Mononuclear cell (primary cell): Measurements from ENCODE around the gene PXDN. TPM values are rescaled to one million over a fixed set of nuclear protein-coding genes. Genes with fewer than 3 reads are reported as not detected.

Experiments used
- H3K27me3 ChIP-seq: 2 replicates; pipeline ENCODE4 v1.6.0; 2011; ENCODE audit warnings: low read length, control low read depth; ENCODE audit not compliant: insufficient read depth
- H3K4me1 ChIP-seq: 2 replicates; pipeline ENCODE4 v1.5.1; 2011; ENCODE audit warnings: mild to moderate bottlenecking, low read length, control low read depth; ENCODE audit not compliant: insufficient read depth
- H3K4me3 ChIP-seq: 2 replicates; pipeline ENCODE4 v1.5.1; 2011; ENCODE audit warnings: mild to moderate bottlenecking, low read length, moderate library complexity
- H3K9me3 ChIP-seq: 2 replicates; pipeline ENCODE4 v1.5.1; 2011; ENCODE audit warnings: low read depth, mild to moderate bottlenecking, control low read depth, low read length
- total RNA-seq: library from RNA; depleted of rRNA; stranded (reverse); fragments of >200 nt; gene quantifications from one replicate; pipeline ENCODE4 v1.2.3, GENCODE V29; 2012

The PXDN gene
- total RNA-seq, 1 donor = 0.94 TPM

- Histone ChIP-seq H3K9me3 (no peaks in the 10 kb centered on the region), H3K4me1 (no peaks in the 10 kb centered on the region), H3K27me3 (no peaks in the 10 kb centered on the region), H3K4me3 (no peak overlapping the region)
Observed at GRCh38 chr2:1750933-1751766, 6.8 kb upstream of the PXDN start.

DNA sequence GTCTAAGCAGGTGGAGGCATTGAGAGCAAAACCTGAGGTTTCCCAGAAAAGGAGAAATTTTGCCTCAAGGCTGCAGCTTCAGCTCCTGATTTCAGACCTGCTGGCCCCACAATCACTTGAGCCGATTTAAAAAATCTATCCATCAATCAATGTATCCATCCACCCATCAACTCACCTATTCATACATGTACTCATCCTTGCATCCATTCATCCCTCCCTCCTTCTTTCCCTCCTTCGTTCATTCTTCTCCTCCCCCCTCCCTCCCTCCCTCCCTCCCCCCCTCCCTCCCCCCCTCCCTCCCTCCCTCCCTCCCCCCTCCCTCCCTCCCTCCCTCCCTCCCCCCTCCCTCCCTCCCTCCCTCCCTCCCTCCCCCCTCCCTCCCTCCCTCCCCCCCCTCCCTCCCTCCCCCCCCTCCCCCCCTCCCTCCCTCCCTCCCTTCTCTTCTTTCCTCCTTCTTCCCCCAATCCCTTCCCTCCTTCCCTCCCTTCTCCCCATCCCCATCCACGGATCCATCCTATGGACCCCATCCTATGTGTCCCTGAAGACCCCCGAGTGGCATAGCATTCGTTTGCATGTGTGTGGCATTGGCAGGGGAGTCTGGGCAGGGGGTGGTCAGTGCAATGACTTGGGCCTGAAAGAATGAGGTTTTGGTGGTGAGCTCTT lies 6.1 kb upstream of the PXDN start:
- Histone ChIP-seq H3K4me3 (no peak overlapping the region), H3K9me3 (no peaks in the 10 kb centered on the region), H3K27me3 (no peaks in the 10 kb centered on the region), H3K4me1 (no peaks in the 10 kb centered on the region)

- no peaks in the 10 kb centered on the region for H3K4me1 ChIP-seq
- no peaks in the 10 kb centered on the region for H3K27me3 ChIP-seq
- H3K4me3 ChIP-seq = no peak overlapping the region
- no peaks in the 10 kb centered on the region for H3K9me3 ChIP-seq
Observed at GRCh38 chr2:1749489-1750119, 5.3 kb upstream of the PXDN start.

DNA sequence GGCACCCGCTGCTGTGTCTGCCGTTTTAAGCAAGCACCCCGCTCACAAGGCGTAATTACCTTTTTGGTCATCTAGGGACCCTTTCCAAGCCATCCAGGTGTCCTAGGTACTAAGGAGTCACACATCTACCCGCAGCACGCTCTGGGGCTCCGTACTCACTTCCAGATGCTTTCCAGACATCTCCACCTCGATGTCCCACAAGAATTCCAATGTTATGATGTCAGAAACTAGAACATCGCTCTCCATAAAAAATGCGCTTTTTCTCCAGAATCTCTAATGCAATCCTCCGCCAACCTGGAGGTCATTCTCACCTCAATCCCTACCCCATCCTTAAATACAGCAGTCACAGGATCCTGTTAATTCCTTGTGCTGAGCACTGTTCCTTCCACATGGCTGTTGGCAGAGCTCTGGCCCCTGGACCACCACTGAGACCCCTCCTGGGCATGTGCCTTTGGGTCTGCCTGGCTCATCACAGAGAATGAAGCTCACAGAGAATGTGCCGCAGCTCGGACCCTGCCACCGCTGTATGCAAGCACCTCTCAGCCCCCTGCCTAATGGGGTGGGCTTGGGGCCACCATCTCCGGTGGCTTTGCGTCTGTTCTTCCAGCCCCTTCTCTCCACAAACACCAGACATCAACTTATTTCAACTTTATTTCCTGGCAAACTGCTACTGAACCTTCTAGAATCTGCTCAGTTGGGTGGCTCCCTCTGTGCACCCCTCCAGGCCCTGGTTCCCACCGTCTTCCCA lies 4.6 kb upstream of the PXDN start:
- Histone ChIP-seq H3K4me3 (no peak overlapping the region), H3K4me1 (no peaks in the 10 kb centered on the region), H3K27me3 (no peaks in the 10 kb centered on the region), H3K9me3 (no peaks in the 10 kb centered on the region)

DNA sequence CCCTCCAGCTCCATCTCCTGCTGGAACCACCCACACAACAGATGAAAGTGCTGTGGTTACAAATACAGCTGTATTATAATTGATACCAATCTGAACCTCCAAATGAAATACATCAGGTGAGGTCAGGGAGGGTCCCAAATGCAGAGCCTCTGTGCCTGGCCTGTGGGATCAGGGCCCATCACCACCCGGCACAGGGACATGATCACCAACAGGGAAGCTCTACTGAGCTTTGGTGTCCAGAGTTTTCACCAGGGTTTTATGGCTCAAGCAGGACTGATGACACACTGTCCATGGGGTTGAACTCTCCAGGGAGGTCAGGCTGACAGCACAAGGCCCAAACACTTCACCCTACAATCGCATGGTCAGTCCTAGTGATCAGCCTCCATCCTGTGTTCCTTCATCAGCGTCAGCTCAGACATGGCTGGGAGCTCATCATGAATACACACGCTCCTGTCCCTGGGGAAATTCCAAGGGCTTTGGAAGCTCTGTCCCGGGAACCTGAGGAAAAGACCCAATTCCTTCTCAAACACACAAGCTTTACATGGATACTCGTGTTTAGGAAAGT lies 3.9 kb upstream of the PXDN start:
- Histone ChIP-seq H3K27me3 (no peaks in the 10 kb centered on the region), H3K4me3 (no peak overlapping the region), H3K9me3 (no peaks in the 10 kb centered on the region), H3K4me1 (no peaks in the 10 kb centered on the region)

DNA sequence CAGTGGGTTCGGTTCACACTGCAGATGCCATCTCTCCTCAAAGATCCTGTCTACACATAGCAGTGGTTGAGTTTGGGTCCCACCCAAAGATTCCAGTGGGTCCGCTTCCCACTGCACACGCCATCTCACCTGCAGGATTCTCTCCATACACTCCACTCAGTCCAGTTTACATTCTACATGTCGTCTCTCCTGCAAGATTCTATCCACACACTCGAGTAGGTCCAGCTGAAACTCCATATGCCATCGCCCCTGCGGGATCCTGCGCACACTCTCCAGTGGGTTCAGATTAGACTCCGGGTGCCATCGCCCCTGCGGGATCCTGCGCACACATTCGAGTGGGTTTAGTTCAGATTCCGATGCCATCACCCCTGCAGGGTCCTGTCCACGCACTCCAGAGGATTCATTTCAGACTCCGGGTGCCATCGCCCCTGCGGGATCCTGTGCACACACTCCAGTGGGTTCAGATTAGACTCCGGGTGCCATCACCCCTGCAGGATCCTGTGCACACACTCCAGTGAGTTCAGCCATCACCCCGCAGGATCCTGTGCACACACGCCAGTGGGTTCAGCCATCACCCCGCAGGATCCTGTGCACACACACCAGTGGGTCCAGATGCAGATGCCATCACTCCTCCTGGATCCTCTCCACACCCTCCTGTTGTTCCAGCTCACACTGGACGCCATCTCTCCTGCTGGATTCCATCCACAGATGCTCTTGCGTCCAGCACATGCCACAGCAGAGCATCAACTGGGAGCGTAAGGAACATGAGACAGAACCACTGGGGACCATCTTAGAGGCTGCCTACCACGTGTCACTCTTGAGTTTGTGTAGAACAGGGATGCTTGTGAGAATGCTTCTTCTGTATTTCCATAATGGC lies 3.0 kb upstream of the PXDN start:
- no peaks in the 10 kb centered on the region for H3K9me3 ChIP-seq
- peaks cover 2% of the 10 kb centered on the region for H3K27me3 ChIP-seq
- H3K4me1 ChIP-seq = no peaks in the 10 kb centered on the region
- H3K4me3 ChIP-seq = no peak overlapping the region

DNA sequence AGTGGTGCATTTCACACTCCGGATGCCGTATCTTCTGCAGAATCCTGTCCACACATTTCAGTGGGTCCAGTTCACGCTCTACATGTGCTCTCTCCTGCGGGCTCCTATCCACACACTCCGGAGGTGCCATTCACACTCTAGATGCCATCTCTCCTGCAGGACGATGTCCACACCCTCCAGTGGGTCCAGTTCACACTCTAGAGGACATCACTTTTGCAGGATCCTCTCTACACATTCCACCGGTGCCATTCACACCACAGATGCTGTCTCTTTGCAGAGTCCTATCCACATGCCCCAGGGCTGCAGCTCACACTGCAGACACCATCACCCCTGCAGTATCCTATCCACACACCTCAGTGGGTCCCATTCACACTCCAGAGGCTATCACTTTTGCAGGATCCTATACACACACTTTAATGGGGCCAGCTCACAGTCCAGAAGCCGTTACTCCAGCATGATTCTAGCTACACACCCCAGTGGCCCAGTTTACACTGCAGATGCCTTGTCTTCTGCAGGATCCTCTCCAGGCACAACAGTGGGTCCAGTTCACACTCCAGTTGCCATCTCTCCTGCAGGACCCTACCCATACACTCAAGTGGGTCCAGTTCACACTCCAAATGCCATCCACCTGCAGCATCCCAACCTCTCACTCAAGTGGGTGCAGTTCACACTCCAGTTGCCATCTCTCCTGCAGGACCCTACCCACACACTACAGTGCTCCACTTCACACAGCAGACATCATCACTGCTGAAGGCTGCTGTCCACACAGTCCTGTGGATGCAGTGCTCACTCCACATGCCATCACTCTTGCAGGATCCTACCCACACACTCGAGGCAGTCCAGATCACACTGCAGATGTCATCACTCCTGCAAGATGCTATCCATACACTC lies 2.1 kb upstream of the PXDN start:
- peaks cover 2% of the 10 kb centered on the region for H3K27me3 ChIP-seq
- no peak overlapping the region for H3K4me3 ChIP-seq
- no peaks in the 10 kb centered on the region for H3K4me1 ChIP-seq
- no peaks in the 10 kb centered on the region for H3K9me3 ChIP-seq

GRCh38 chr2:1745171-1746023 lies 1.1 kb upstream of the PXDN start:
- Histone ChIP-seq H3K4me1 (no peaks in the 10 kb centered on the region), H3K27me3 (peaks cover 2% of the 10 kb centered on the region), H3K4me3 (no peak overlapping the region), H3K9me3 (no peaks in the 10 kb centered on the region)

GRCh38 chr2:1744151-1744445 lies 217 bp downstream of the PXDN start:
- Histone ChIP-seq H3K27me3 (peaks cover 2% of the 10 kb centered on the region), H3K4me3 (no peak overlapping the region), H3K9me3 (no peaks in the 10 kb centered on the region), H3K4me1 (no peaks in the 10 kb centered on the region)

DNA sequence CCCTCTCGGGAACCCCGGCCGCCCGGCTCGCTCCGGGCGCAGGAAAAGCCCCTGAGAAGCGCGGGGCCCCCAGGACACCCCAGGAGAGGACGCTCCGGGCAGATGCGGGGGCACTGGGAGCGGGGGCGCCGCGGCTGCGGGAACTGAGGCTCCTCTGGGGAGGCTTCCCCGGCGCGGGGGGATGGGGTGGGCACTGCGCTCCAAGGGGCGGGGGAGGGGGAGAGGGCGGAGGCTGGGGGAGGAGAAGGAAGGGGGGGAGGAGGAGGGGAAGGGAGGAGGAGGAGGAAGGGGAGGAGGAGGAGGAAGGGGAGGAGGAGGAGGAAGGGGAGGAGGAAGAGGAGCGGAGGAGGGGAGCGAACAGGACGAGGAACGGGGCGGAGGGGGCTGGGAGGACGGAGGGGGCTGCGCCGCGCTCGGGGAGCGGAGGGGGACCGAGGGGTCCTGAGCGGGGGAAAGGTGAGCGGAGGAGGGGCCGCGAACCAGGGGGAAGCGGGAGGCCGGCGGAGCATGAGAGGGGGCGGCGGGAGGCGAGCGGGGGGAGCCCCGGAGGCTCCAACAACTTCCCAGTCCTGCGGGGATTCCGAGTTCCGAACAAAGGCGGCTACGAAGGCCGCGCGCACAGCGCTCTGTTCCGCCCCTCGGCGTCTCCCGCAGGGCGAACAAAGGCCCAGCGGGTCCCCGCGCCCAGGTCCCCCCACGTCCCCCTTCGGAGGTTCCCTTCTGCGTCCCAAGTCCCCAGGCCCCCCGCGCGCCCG lies 742 bp downstream of the PXDN start:
- Histone ChIP-seq H3K4me1 (no peaks in the 10 kb centered on the region), H3K9me3 (no peaks in the 10 kb centered on the region), H3K27me3 (peaks cover 2% of the 10 kb centered on the region), H3K4me3 (no peak overlapping the region)

DNA sequence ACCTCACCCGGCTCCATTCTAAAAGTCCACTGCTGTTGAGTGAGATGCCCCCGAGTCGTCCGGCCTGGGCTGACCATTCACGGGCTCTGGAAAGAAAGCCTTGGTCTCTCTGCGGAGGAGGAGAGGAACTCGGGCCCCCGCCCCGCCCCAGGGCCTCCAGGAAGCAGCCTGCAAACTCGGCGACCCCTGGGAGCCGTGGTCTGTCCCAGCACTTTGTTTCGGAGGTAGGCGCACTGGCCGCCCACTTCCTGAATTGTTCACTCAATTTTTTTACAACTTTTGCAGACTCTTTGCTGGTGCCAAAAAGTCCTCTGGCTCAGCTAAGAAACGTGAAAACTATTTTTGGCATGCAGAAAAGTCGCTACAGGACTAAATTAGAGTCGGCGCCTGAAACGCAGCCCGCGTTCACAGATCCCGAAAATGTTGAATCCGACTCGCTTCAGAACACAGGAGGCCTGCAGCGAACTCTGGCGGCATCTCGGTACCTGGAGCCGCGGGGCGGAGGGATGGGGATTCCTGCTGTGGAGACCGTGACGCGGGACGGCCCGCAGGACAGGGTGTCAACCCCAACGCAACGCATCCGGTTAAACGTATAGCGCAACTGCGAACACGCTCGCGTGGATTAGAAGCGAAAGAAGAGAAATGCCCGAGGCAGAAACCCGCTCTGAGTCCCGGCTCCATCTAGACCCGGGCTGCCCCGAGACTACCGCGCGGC lies 1.5 kb downstream of the PXDN start:
- Histone ChIP-seq H3K4me3 (no peak overlapping the region), H3K4me1 (no peaks in the 10 kb centered on the region), H3K27me3 (peaks cover 2% of the 10 kb centered on the region), H3K9me3 (no peaks in the 10 kb centered on the region)

DNA sequence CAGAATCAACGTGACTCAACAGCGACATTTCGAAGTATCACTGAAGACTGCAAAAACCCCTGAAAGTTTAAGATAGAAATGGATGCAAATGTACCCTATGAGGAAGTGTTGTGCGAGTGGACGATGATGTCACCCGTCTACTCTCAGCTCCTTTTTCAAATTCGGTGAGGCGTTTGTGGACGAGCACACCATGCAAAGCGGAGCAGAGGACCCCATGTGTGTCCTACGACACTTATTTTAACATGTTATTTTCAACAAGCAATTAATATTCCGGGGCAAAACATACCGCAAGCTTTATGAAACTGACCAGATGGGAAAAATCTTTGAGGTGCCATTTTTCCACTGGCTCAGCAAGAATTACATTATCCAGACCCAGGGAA lies 2.0 kb downstream of the PXDN start:
- no peak overlapping the region for H3K4me3 ChIP-seq
- peaks cover 2% of the 10 kb centered on the region for H3K27me3 ChIP-seq
- no peaks in the 10 kb centered on the region for H3K9me3 ChIP-seq
- H3K4me1 ChIP-seq = no peaks in the 10 kb centered on the region
